SK-N-SH treated with all-trans-retinoic acid at 6 μM for 48 hours (cell line): ENCODE measurements around the gene PHPT1.

ENCODE experiments used
- ARNTL ChIP-seq: fragments of 450-650 bp; formaldehyde crosslinking; IDR thresholded peaks from 2 replicates; pipeline ENCODE4 v1.5.0; 2020; ENCODE audit warnings: low read depth, mild to moderate bottlenecking, moderate library complexity, borderline replicate concordance
- CSRNP3 ChIP-seq: fragments of 250-450 bp; sonication (Bioruptor Pico); IDR thresholded peaks from 2 replicates; pipeline ENCODE4 v1.5.1; 2021; ENCODE audit warnings: mild to moderate bottlenecking, moderate library complexity
- ESRRG ChIP-seq: fragments of 250-450 bp; sonication (Bioruptor Pico); IDR thresholded peaks from 2 replicates; pipeline ENCODE4 v1.6.1; 2021; ENCODE audit warnings: mild to moderate bottlenecking
- ISL1 ChIP-seq: fragments of 250-450 bp; sonication (Bioruptor Pico); IDR thresholded peaks from 2 replicates; pipeline ENCODE4 v2.1.2; 2022; ENCODE audit warnings: mild to moderate bottlenecking, moderate library complexity
- OSR1 ChIP-seq: fragments of 250-450 bp; sonication (Bioruptor Pico); IDR thresholded peaks from 2 replicates; pipeline ENCODE4 v1.8.0; 2022; ENCODE audit warnings: moderate library complexity, mild to moderate bottlenecking, inconsistent platforms
- PATZ1 ChIP-seq: fragments of 250-450 bp; sonication (Bioruptor Pico); IDR thresholded peaks from 2 replicates; pipeline ENCODE4 v1.8.0; 2020; ENCODE audit warnings: mild to moderate bottlenecking, moderate library complexity, borderline replicate concordance
- PPARA ChIP-seq: fragments of 250-450 bp; sonication (Bioruptor Pico); IDR thresholded peaks from 2 replicates; pipeline ENCODE4 v1.5.0; 2020; ENCODE audit warnings: mild to moderate bottlenecking, borderline replicate concordance
- SNAI2 ChIP-seq: fragments of 250-450 bp; sonication (Bioruptor Pico); IDR thresholded peaks from 2 replicates; pipeline ENCODE4 v1.5.0; 2020; ENCODE audit warnings: mild to moderate bottlenecking, moderate library complexity
- TCF4 ChIP-seq: fragments of 250-450 bp; sonication (Bioruptor Pico); IDR thresholded peaks from 2 replicates; pipeline ENCODE4 v1.8.0; 2021; ENCODE audit warnings: mild to moderate bottlenecking, moderate library complexity, borderline replicate concordance
- TSHZ2 ChIP-seq: fragments of 250-450 bp; sonication (Bioruptor Pico); IDR thresholded peaks from 2 replicates; pipeline ENCODE4 v1.5.0; 2020; ENCODE audit warnings: mild to moderate bottlenecking, moderate library complexity
- ZC3H10 ChIP-seq: fragments of 250-450 bp; sonication (Bioruptor Pico); IDR thresholded peaks from 2 replicates; pipeline ENCODE4 v1.5.1; 2021; ENCODE audit warnings: mild to moderate bottlenecking, moderate library complexity
- ZFP30 ChIP-seq: fragments of 450-650 bp; formaldehyde crosslinking; IDR thresholded peaks from 2 replicates; pipeline ENCODE4 v1.5.0; 2022; ENCODE audit warnings: mild to moderate bottlenecking, moderate library complexity
- ZNF565 ChIP-seq: fragments of 450-650 bp; formaldehyde crosslinking; conservative IDR thresholded peaks from 2 replicates; pipeline ENCODE4 v1.5.0; 2020; ENCODE audit warnings: low read depth, mild to moderate bottlenecking, moderate library complexity

GRCh38 chr9:136823136-136824046, 25.8 kb upstream of the PHPT1 start:
- TF ChIP-seq ISL1 (CRISPR knock-in tag) (no peak), PATZ1 (CRISPR knock-in tag) (no peak), SNAI2 (CRISPR knock-in tag) (no peak), ZNF565 (no peak), CSRNP3 (CRISPR knock-in tag) (no peak), ESRRG (CRISPR knock-in tag) (no peak), OSR1 (no peak), ZFP30 (CRISPR knock-in tag) (no peak), ARNTL (CRISPR knock-in tag) (no peak), PPARA (CRISPR knock-in tag) (no peak), TSHZ2 (CRISPR knock-in tag) (no peak), ZC3H10 (no peak), TCF4 (CRISPR knock-in tag) (no peak)
